ENCODE data around the gene ATAD2B.

Gene ATAD2B

DNA sequence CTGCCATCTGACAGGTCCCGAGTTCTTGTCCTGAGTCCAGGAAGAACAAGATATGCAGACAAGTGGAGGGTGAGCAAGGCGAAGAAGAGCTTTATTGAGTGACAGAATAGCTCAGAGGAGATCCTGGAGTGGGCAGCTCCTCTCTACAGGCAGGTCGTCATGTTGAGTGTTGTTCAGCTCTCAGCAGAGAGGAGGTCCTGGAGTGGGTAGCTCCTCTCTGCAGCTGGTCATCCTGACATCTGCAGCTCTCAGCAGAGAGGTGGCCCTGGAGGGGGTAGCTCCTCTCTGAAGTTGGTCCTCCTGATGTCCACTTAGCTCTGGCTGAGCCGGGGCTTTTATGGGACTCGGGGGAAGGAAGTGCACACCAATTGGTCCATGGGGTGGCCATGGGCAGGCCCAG, 90.4 kb downstream of the ATAD2B start:
- no peak for DNase-seq

DNA sequence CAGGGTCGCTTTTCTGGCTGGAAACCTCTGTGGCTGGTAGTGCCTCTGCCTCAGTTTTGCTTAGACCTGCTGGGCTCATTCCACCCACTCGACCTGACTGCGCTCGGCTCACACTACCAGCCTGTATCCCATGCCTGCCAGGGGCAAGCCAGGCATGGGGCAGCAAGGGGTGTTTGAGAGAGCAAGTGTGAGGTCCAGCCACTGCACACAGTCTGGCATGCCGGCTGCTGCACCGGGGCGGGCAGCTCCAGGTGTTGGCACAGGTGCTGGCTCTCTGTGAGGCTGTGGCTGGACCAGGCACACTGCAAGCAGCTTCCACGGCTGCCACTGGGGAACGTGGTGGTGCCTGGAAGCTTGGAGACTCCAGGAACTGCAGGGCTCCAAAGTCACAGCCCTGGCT, 90.9 kb downstream of the ATAD2B start:
- no peak for DNase-seq

DNA sequence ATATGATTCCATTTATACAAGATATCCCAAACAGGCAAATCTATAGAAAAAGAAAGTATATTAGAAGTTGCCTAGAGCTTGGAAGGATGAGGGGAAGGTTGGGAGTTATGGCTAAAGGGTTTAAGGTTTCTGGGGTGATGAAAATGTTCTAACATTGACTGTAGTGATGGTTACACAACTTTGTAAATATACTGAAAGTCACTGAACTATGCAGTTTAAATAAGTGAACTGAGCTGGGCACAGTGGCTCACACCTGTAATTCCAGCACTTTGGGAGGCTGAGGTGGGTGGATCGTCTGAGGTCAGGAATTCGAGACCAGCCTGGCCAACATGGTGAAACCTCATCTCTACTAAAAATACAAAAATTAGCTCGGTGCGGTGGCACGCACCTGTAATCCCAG, 91.5 kb downstream of the ATAD2B start:
- no peak for DNase-seq

DNA sequence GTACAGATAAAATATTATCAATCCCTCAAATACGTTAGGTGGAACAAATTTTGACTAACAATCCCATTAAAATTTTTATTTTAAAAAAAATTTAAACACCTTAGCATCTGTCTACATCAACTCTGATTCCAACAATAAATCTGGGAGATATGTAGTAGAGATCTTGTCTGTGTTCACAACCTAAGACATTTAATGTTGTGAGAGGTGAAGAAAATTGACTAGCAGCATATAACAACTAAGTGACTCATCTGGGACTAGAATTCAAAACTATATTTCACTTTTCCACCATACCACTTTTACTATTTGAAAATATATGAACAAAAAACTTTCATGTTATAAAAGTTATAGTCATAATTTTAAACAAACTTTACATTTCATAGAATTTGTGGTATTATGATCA, 97.9 kb downstream of the ATAD2B start:
- DNase-seq = no peak

DNA sequence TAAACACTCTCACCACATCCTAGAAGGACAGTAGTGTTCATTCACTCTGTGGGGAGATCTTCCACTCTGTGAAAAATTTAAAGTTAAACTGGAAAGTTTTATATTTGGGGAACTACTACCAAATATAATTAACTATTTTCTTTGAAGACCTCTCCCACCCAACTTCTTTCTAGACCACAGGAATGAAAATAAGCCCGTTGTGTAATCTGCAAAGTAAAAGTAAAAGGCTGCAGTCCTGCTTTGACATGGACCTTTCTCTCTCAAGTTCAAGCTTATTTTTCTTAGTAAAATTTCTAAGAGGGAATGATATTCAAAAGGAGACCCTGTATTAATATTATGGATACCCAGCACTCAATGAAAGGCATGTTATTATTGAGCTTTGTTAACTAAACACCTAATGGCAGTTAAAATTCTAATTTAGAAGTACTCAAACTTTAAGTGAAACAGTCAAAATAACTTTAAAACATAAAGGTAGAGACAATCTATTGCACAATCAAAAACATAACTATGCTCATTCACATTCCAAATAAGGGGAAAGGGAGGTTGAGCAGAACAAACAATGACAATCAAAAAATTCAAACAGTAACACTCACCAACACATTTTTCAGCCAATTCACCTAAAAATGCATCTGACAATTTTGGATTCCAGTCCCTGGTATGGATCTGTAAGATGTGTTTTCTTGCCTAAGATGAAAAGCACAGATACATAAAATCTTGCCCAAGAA, 98.5 kb downstream of the ATAD2B start:
- no peak for DNase-seq

DNA sequence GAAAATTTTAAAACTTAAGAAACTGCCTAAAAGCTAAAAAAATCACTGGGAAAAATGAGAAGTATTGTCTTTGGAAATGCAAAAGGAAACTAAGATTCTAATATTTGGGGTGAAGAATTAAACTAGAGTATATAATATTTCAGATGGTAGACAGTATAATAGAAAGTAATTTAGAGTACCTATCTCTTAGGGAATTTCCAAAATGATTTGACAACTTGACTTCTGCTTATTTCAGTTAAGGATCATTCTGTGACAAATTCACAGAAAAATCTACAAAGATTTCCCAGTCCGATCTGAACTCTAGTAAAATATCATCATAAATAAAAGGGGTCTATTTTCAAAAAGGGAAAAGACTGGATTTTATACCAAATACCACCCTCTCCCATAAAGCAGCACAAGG, 99.6 kb downstream of the ATAD2B start:
- DNase-seq = no peak

DNA sequence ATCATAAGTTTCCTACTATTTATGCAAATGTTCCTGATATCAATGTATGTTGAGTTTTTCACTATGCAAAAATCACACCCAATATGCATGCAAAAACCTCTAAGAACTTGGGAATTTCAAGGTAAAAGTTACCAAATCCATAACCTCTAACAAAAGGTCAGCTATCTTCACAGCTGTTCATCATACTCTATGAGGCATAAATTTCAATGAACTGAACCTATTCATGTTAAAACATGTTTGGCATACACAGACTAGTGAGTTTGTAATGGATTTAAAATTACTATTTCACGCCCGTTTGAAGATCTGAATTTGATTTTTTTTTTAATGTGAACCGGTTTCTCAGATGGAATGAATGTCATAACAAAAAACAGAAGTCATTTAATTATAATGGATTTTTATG, 100.2 kb downstream of the ATAD2B start:
- no peak for DNase-seq

DNA sequence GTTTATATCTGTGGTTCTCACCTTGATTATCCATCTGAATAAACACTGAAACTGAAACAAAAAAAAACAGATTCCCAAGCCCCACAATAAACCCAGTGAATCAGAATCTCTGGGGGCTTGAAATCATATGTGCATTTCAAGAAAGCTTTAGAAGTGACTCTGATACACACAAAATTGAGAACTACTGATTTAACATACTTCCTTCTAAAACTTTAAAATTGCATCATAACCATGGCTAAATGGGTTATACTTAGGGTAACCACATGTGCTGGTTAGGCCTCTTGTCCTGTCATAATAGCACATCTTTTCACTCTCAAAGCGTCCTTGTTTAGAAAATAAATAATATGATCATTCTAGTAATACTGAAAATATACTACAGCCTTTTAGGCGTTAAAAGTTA, 100.9 kb downstream of the ATAD2B start:
- no peak for DNase-seq

DNA sequence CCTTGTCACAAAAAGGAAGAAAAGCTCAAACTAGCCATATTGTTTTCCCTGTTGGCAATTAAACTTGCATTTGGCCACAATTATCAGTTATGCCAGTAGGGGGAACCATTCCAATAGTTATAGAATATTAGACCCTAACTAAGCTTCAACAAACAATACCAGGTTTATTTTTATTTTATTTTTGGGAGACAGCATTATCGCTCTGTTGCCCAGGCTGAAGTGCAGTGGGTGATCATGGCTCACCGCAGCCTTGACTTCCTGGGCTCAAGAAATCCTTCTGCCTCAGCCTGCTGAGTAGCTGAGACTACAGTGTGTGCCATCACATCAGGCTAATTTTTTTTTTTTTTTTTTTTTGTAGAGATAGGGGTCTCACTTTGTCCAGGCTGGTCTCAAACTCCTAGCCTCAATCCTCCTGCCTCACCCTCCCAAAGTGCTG, 102.1 kb downstream of the ATAD2B start:
- DNase-seq = no peak

DNA sequence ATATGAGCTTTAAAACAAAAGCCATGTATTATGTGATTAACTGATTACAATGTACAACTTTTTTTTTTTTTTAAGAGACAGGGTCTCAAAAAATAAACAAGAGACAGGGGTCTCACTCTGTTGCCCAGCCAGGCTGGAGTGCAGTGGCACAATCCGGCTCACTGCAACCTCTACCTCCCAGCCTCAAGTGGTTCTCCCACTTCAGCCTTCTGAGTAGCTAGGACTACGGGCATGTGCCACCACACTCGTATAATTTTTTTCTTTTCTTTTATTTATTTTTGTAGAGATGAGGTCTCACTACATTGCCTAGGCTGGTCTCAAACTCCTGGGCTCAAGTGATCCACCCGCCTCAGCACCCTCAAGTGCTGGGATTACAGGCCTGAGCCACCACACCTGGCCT, 103.1 kb downstream of the ATAD2B start:
- no peak for DNase-seq

DNA sequence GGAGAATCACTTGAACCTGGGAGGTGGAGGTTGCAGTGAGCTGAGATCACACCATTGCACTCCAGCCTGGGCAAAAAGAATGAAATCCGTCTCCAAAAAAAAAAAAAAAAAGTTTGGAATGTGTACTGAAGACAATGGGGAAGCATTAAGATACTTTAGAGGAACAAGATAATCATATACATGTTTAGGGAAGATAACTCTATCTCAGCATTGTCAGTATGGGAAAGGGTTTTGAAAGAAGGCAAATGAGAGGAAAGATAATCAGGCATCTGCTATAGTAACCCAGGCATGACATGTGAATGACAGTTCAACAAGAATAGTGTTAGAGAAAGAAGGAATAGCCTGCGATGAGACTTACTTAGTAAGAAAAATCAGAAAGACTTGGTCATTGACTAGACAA, 112.0 kb downstream of the ATAD2B start:
- DNase-seq = no peak

DNA sequence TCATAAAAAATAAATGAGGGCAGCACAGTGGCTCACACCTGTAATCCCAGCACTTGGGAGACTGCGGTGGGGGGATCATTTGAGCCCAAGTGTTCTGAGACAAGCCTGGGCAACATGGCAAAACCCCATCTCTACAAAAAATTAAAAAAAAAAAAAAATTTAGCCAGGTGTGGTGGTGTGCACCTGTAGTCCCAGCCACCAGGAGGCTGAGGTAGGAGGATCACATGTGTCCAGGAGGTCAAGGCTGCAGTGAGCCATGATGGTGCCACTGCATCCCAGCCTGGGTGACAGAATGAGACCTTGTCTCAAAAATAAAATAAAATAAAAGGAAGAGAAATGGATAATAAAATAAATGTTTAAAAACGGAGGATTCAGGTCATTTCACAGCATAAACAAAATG, 113.5 kb downstream of the ATAD2B start:
- DNase-seq = no peak

DNA sequence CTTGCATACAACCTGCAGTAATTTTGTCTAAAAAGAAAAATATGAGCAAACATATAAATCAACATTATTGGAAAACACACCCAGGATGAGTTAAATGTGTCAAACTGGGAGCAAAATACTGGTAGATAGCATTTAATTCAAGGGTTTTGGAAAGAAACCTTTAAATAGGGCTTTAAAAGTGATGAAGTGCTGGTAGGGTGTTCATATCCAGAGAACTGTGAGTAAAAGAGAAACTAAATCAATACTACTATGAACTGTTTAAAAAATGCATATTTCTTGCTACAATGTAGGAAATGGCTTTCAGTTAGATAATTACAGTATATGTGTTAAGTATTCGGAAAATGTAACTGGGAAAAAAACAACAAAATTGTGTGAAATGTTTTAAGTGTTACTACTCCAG, 117.8 kb downstream of the ATAD2B start:
- DNase-seq = no peak

DNA sequence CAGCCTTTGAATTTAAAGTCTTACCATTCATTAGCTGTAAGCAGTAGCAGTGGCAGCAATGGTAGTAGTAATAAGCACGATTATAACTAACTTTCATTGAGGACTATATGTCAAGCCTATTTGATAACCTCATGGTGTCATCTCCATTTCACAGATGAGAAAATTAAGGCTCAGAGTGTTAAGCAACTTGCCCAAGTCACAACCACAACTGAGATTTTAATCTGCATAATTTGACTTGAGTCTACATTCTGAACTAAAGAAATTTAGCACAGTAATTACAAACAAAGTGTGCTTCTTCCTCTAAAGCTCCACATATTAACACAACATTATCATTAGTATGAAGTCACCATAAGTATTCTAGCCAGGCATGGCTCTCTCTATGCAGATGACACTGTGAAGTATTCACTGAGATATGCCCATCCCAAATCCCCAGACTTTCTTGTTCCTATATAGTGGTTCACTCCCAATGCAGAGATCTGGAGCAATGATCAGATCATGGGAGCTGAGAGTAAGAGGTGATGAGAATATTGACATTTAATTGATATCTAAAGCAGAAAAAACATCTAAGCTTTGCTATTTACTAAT, 120.2 kb downstream of the ATAD2B start:
- DNase-seq = no peak

DNA sequence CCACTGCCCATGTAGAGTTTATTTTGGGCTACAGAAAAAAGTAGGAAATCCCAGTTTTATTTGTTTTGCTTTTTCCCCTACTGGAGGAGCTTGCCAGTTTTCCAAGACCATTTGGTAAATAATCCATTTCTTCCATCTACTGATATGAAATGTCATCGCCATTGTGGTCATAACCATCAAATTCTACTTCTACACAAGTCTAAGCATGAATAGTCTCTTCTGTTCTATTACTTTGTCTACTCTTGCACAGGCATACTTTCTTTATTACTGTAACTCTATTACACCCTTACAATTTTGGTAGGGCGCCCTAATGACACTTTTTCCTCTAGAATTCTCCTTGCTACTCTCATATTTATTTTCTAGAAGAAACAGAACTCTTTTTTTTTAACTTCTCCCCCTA, 120.7 kb downstream of the ATAD2B start:
- no peak for DNase-seq

DNA sequence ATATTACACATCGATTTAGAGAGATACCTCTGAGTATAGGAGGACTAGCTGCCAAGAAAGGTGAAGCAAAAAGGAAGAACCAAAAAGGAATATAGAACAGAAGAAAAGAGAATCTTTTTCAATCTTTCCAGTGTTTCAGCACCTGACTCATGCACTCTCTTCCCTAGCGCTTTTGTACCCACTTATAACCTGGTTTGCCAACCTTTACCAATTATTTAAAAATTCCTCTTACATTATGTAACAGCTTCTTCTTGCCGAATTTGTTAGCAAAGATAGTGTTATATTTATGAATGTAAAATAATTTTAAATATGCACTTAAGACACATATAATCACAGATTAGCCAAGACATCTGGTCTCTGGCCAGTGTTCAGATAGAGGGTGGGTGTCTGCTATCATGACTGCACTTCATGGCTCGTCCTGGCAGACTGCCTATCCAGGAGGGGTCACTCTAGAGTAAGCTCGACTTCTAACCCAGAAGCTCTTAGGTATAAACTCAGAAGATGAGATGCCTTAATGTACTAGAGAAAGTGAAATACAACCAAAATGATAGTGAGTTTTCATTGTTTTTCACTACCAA, 122.9 kb downstream of the ATAD2B start:
- DNase-seq = no peak

DNA sequence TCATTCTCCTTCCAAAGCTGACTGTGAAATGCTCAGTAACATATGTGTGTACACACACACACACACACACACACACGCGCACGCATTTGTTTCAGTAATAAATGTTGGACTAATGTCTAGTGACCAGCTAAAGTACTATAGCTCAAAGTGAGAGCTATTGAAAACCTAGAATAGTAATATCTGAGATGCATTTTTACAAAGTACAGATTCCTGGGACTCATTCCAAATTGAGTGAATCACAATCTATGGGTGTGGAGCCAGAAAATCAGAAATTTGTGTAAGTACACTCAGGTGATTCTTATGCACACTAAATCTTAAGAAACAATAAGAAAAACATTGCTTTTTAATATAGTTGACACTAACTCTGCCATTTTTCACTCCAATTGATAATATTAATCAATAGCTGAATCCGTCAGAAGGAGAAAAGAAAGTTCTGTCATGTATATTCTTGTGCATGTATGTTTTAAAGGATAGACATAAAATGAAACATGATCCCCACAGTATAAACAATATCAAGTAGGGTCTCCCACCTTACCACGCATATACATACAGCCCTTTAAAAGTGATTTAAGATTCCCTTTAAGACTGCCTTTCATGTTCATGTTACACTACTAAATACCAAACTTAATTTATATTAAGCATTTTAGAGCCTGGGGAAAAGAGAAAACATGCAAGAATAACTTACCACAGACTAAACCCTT, 123.5 kb downstream of the ATAD2B start:
- no peak for DNase-seq

DNA sequence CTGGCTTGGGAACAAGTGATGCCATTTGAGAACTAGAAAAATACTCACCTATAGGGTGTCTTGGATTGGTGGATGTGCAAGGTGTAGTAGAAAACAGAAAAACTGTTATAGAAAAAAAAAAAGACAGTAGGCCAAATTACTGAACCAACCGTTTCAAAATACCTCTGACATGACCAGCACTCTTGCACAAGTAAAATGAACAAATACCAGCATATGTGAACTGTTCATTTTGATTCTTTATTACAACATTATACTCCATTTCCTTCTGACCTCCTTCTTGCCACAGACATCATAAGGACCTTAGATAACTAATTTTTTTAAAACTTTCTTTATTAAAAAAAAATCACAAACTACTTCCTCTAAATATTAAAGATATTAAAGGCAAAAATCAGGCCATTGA, 125.5 kb downstream of the ATAD2B start:
- no peak for DNase-seq

DNA sequence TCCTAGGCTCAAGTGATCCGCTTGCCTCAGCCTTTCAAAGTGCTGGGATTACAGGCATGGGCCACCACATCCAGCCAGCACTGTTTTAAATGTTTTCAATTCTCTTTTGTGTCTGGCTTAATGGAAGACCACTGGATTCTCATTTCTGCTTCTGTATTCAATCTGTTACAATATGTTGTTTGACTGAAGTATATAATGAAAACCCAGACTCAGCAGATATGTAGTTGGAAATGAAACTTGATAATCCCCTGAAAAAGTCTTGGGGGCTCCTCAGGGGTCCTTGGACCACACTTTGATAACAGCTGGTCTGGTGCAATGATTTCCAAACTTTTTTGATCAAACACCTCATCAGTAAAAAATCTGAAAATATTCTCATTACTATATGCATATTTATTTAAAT, 132.7 kb downstream of the ATAD2B start:
- DNase-seq = no peak

DNA sequence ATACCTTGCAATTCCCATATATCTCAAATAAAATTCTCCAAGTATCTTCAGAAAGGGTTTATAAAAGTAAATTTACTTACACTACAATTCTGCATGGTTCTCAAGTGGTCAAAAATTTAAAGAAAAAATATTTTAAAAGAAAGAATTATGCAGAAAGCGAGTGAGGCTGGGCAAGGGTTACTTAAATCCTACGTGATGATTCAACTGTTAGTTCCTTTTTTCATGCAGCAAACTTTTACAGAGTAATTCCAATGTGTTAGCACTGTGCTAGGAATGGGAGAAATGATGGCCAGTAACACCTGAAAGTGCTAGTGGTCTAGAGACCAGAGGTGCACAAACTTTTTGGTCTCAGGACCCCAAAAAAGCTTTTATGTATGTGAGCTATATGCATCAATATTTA, 133.4 kb downstream of the ATAD2B start:
- DNase-seq = no peak

DNA sequence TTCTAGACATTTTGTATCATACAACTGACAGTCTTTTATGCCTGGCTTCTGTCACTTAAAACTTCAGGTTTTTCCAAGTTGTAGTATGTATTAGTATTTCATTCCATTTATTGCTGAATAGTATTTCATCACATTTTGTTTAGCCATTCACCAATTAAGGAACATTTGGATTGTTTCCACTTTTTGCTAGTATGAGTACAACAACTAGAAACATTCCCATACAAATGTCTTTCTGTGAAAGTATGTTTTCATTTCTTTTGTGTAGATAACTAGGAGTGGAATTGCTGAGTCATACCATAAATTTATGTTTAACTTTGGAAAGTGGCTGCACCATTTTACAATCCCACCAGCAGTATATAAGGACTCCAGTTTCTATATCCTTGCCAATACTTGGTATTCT, 135.9 kb downstream of the ATAD2B start:
- DNase-seq = no peak

DNA sequence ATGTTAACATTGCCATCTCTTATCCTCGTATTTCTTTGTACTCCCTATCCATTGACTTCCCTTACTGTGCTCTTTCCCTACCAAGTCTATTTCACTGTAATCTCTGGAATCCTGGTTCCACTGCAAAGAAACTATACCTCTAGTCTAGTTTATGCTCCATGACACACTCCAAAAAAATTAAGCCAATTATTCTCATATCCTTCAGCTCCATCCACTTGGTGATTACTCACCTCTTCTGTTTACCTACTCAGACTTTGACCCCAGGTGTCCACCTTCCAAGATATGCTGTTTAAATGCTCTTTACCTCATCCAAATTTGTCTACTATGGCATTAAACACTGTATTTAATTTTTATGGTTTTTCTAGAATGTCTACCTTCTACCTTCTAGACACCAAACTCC, 137.9 kb downstream of the ATAD2B start:
- no peak for DNase-seq

DNA sequence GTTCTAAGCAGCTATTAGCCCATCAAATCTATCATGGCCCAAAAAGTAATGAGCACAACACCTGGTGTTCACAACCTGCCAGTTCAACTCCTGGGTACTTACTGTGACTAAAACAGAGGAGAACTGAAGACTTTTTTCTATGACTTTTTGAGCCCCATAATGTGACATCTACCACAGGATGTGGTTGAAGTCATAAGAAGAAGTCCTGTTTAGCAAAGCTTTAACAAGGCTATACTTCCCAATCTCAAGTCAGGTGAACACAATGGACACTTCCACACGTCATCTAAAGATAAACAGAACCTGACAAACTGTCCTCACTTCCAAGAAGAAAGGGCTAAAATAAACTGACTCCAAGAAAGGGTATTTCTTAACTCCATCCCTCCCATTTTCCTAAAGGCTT, 138.8 kb downstream of the ATAD2B start:
- DNase-seq = no peak

DNA sequence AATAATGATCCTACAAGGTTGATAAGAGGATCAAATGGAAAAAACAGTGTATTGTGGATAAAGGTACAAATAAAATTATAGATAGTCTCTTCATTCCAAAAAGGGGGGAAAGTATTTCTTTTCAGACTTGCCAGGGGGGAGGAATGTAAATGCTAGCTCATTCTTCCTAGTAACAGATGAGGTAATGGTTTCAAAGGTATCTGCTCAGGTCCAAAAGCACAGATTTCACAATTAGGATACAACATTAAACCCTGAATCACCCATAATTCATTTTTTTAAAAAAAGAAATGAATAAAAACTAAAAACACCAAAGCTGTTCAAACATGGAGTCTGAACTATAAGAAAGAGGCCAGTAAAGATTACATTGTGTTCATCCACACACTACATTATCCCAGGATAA, 142.0 kb downstream of the ATAD2B start:
- no peak for DNase-seq
